GM23248 (cell line): ENCODE data around the gene BDNF. TPM values are rescaled to one million over a fixed set of nuclear protein-coding genes. Genes with fewer than 3 reads are reported as not detected.

Source experiments
- DNase-seq: peaks from one replicate; pipeline ENCODE4 v3.0.0-alpha.2; 2015
- H2AFZ ChIP-seq: fragments of 200-600 bp; sonication (generic); 2 replicates; pipeline ENCODE4 v1.6.1; 2016; ENCODE audit warnings: antibody characterized with exemption
- H3F3A ChIP-seq: fragments of 200-600 bp; sonication (generic); 2 replicates; pipeline ENCODE4 v1.6.1; 2016; ENCODE audit warnings: mild to moderate bottlenecking, antibody characterized with exemption, mixed run types; ENCODE audit not compliant: insufficient read depth
- H3K27ac ChIP-seq: fragments of 200-600 bp; sonication (generic); 2 replicates; pipeline ENCODE4 v1.5.1; 2016; ENCODE audit warnings: mild to moderate bottlenecking
- H3K27me3 ChIP-seq: fragments of 200-600 bp; sonication (generic); replicated peaks from 2 replicates; pipeline ENCODE4 v1.6.1; 2016; ENCODE audit warnings: mild to moderate bottlenecking; ENCODE audit not compliant: insufficient read depth
- H3K36me3 ChIP-seq: fragments of 200-600 bp; sonication (generic); 2 replicates; pipeline ENCODE4 v1.6.1; 2016; ENCODE audit warnings: low read depth, mild to moderate bottlenecking
- H3K4me1 ChIP-seq: fragments of 200-600 bp; sonication (generic); 2 replicates; pipeline ENCODE4 v1.6.1; 2016; ENCODE audit warnings: mild to moderate bottlenecking; ENCODE audit not compliant: insufficient read depth
- H3K4me2 ChIP-seq: fragments of 200-600 bp; sonication (generic); one replicate; pipeline ENCODE4 v1.6.1; 2016; ENCODE audit warnings: mild to moderate bottlenecking; ENCODE audit not compliant: unreplicated experiment
- H3K4me3 ChIP-seq: fragments of 200-600 bp; sonication (generic); 2 replicates; pipeline ENCODE4 v1.5.1; 2016; ENCODE audit warnings: mild to moderate bottlenecking
- H3K79me2 ChIP-seq: fragments of 200-600 bp; sonication (generic); 2 replicates; pipeline ENCODE4 v1.6.1; 2016; ENCODE audit warnings: mild to moderate bottlenecking; ENCODE audit not compliant: insufficient read depth
- H3K9ac ChIP-seq: fragments of 200-600 bp; sonication (generic); 2 replicates; pipeline ENCODE4 v1.6.1; 2016; ENCODE audit warnings: mild to moderate bottlenecking
- H3K9me2 ChIP-seq: fragments of 200-600 bp; sonication (generic); 2 replicates; pipeline ENCODE4 v1.6.1; 2016; ENCODE audit warnings: mixed run types, mild to moderate bottlenecking, moderate library complexity; ENCODE audit not compliant: insufficient read depth
- H3K9me3 ChIP-seq: fragments of 200-600 bp; sonication (generic); one replicate; pipeline ENCODE4 v1.6.1; 2017; ENCODE audit warnings: low read depth
- H4K20me1 ChIP-seq: fragments of 200-600 bp; sonication (generic); 2 replicates; pipeline ENCODE4 v1.6.0; 2016; ENCODE audit not compliant: insufficient read depth
- EZH2 ChIP-seq: fragments of 200-600 bp; sonication (generic); IDR thresholded peaks from 2 replicates; pipeline ENCODE4 v1.6.1; 2018; ENCODE audit warnings: antibody characterized with exemption, mild to moderate bottlenecking; ENCODE audit not compliant: insufficient read depth, poor library complexity, severe bottlenecking
- EZH2phosphoT487 ChIP-seq: fragments of 200-600 bp; sonication (generic); IDR thresholded peaks from 2 replicates; pipeline ENCODE4 v1.6.1; 2018; ENCODE audit warnings: antibody characterized with exemption, moderate library complexity, mild to moderate bottlenecking, low read depth; ENCODE audit not compliant: insufficient read depth
- WGBS, 2 experiments: methylation state at CpG; one replicate each; pipeline ENCODE4 v1.1.6; 2015 to 2017; ENCODE audit warnings: low lambda C conversion rate in 2 of 2, low coverage in 1 of 2; ENCODE audit errors: missing lambda C conversion rate in 2 of 2; 5-methylcytosine and 5-hydroxymethylcytosine counted together
- in situ Hi-C: fragments of 300-500 bp; cut with MboI; formaldehyde crosslinking; loops from 2 replicates; pipeline ENCODE4 v1.15.0; 2020
- polyA plus RNA-seq: library from polyadenylated mRNA; unstranded; fragments of >200 nt; fragmentation: Nextera tagmentation; extraction: Ambion mirVana; gene quantifications from 2 replicates; pipeline ENCODE4 v1.2.1, GENCODE V29; 2016
- total RNA-seq: library from RNA; depleted of rRNA; stranded (reverse); fragments of >200 nt; shearing (Covaris generic); gene quantifications from 2 replicates; pipeline ENCODE4 v1.2.3, GENCODE V29; 2014

The BDNF gene
- total and polyA plus RNA-seq, 2 experiments from 2014 or later, result 58.1 to 63.6 TPM

DNA sequence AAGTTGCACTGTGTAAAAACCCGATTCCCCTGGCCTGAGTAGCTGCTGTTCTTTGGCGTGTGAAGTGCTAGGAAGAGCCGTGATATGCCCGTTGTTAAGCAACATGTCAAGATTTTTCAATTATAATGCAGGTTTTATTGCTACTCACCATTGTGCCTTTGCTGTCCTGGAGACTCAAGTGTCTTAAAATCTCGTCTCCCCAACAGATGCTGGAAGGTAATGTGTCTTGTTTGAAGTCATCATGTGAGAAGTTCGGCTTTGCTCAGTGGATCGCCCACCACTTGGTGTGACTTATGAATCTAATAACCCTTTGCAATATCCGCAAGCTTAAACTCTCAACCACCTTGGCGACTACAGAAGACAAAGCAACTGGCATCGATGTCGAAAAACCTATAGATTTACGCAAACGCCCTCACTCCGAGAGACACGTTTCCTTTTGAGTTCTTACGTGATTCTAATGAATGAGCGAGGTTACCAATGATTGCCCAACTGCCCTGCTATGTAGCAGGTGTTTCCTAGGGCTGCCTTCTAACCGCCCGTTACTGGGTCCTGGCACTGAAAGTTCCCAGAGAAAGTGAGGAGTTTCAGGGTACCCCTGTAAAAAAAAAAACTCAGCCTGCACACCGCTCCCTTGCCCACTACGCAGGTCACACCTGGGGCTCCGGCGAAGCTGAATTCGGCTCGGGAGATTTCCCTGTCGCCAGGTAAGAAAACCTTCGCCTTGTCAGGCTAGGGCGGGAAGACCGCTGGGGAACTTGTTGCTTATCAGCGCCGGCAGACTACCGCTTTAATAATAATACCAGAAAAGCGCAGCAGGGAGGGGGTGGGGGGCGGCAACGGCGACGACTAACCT is 21.2 kb upstream of the BDNF start:
- H4K20me1 ChIP-seq, result no peaks in the 10 kb centered on the region
- in situ Hi-C loops, result loop anchor here (25.0 kb wide), 2 partner anchors 391 to 1441 kb away; partner anchors contain the start of genes KIF18A and METTL15
- H3K27ac ChIP-seq, result no peak overlapping the region
- H2AFZ ChIP-seq, result 0 out of 2 replicates have a peak overlapping the region, but pooled peaks have one; percentile 78
- WGBS, 2 experiments, result 4 to 5% methylated on average over 34 to 37 of the region's 37 CpGs
- H3K79me2 ChIP-seq, result no peaks in the 10 kb centered on the region
- peak; percentile 44 for TF ChIP-seq EZH2
- no peak for TF ChIP-seq EZH2phosphoT487
- DNase-seq, result no peak
- H3K4me2 ChIP-seq, result peak overlapping the region; percentile 81
- H3K27me3 ChIP-seq, result peaks cover 18% of the 10 kb centered on the region
- H3F3A ChIP-seq, result peaks cover 10% of the 10 kb centered on the region
- H3K4me1 ChIP-seq, result peaks cover 20% of the 10 kb centered on the region
- no peaks in the 10 kb centered on the region for H3K9me3 ChIP-seq
- no peaks in the 10 kb centered on the region for H3K9me2 ChIP-seq
- no peak overlapping the region for H3K9ac ChIP-seq
- no peaks in the 10 kb centered on the region for H3K36me3 ChIP-seq
- H3K4me3 ChIP-seq, result peak overlapping the region; percentile 81

DNA sequence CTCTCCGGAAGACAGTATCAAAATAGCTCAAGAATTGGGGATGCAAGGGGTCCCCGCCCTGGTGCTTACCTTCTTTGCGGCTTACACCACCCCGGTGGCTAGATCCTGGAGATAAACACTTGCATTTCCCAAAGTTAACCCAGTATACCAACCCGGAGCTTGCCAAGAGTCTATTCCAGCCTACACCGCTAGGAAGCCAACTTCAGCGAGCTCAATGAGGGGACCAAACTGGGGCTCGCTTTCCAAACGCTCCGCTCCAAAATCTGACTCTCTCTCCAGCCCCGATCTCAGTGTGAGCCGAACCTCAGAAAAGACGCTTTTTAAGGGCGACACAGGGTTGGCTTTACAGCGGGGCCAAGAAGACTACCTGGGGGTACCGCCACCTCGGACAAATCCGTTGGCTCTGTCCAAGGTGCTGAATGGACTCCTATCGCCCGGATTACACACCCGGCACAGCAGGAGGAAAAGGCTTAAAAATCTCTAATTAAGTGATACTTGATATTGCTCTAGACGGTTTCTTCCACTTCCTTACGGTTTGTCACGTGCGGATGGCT is 20.1 kb upstream of the BDNF start:
- H3K27ac ChIP-seq, result no peak overlapping the region
- in situ Hi-C loops, result loop anchor here (25.0 kb wide), 2 partner anchors 392 to 1442 kb away; partner anchors contain the start of genes KIF18A and METTL15
- H3K27me3 ChIP-seq, result peaks cover 18% of the 10 kb centered on the region
- no peak overlapping the region for H3K4me3 ChIP-seq
- no peaks in the 10 kb centered on the region for H3K36me3 ChIP-seq
- no peak overlapping the region for H2AFZ ChIP-seq
- H3K4me2 ChIP-seq, result peak overlapping the region; percentile 87
- no peaks in the 10 kb centered on the region for H3K9me3 ChIP-seq
- no peaks in the 10 kb centered on the region for H4K20me1 ChIP-seq
- peaks cover 10% of the 10 kb centered on the region for H3F3A ChIP-seq
- WGBS, 2 experiments, result 10 to 11% methylated on average over 25 of the region's 25 CpGs
- H3K79me2 ChIP-seq, result no peaks in the 10 kb centered on the region
- H3K9me2 ChIP-seq, result no peaks in the 10 kb centered on the region
- no peak overlapping the region for H3K9ac ChIP-seq
- DNase-seq, result peak; percentile 77
- no peak for TF ChIP-seq EZH2phosphoT487
- no peak for TF ChIP-seq EZH2
- peaks cover 22% of the 10 kb centered on the region for H3K4me1 ChIP-seq

- Histone ChIP-seq H2AFZ (peak overlapping the region; percentile 81), H3K36me3 (no peaks in the 10 kb centered on the region), H3K4me3 (peak overlapping the region; percentile 85), H3K9me2 (no peaks in the 10 kb centered on the region), H3K79me2 (no peaks in the 10 kb centered on the region), H3F3A (peaks cover 10% of the 10 kb centered on the region), H3K4me1 (peaks cover 22% of the 10 kb centered on the region), H3K9me3 (no peaks in the 10 kb centered on the region), H3K27me3 (peaks cover 18% of the 10 kb centered on the region), H3K27ac (peak overlapping the region; percentile 83), H3K4me2 (peak overlapping the region; percentile 87), H3K9ac (peak overlapping the region; percentile 81), H4K20me1 (no peaks in the 10 kb centered on the region)
- DNase-seq, result peak; percentile 29
- in situ Hi-C loops, result loop anchor here (10.0 to 25.0 kb wide), 3 partner anchors 393 to 1443 kb away; partner anchors contain the start of genes KIF18A and METTL15
- 2 to 4% methylated on average over 13 to 16 of the region's 16 CpGs for WGBS, 2 experiments
- no peak for TF ChIP-seq EZH2
- TF ChIP-seq EZH2phosphoT487, result no peak
Measured at GRCh38 chr11:27719546-27719925, 19.3 kb upstream of the BDNF start.

GRCh38 chr11:27718863-27719545 is 18.7 kb upstream of the BDNF start:
- no peaks in the 10 kb centered on the region for H4K20me1 ChIP-seq
- in situ Hi-C loops, result loop anchor here (10.0 to 25.0 kb wide), 3 partner anchors 393 to 1443 kb away; partner anchors contain the start of genes KIF18A and METTL15
- H3K9me3 ChIP-seq, result no peaks in the 10 kb centered on the region
- H3K27me3 ChIP-seq, result peaks cover 18% of the 10 kb centered on the region
- no peaks in the 10 kb centered on the region for H3K79me2 ChIP-seq
- peak overlapping the region; percentile 87 for H3K4me2 ChIP-seq
- peaks cover 22% of the 10 kb centered on the region for H3K4me1 ChIP-seq
- peak overlapping the region; percentile 81 for H3K9ac ChIP-seq
- DNase-seq, result peak; percentile 86
- no peaks in the 10 kb centered on the region for H3K36me3 ChIP-seq
- no peak for TF ChIP-seq EZH2phosphoT487
- H3K9me2 ChIP-seq, result no peaks in the 10 kb centered on the region
- H3K27ac ChIP-seq, result peak overlapping the region; percentile 83
- H3K4me3 ChIP-seq, result peak overlapping the region; percentile 85
- peak overlapping the region; percentile 81 for H2AFZ ChIP-seq
- 1 to 2% methylated on average over 39 to 47 of the region's 52 CpGs for WGBS, 2 experiments
- H3F3A ChIP-seq, result peaks cover 10% of the 10 kb centered on the region
